Body of pancreas (tissue), 2 donors: Measurements from ENCODE around the gene TMEM101. TPM values are rescaled to one million over a fixed set of nuclear protein-coding genes. Genes with fewer than 3 reads are reported as not detected.

ENCODE experiments used
- small RNA-seq: library from RNA; depleted of rRNA; stranded (forward); fragments of <200 nt; gene quantifications from one replicate; pipeline ENCODE3, GENCODE V24; 2016
- total RNA-seq, 2 donors: library from RNA; depleted of rRNA; stranded (reverse); fragments of >200 nt; gene quantifications; one replicate each; pipeline ENCODE4 v1.1.0, GENCODE V29; 2016

Gene TMEM101
- total RNA-seq, 2 donors from 2014 or later = 22.6 to 26.7 TPM

Small RNA genes within 50 kb of the gene (small RNA-seq; reads per million reads assigned to genes)
- gene RF00012 = not detected

Other genes starting within 250 kb of the TMEM101 start
- 10 to 100 TPM; 32.2 to 54.1 TPM for gene DUSP3, start 236.0 kb downstream of the TMEM101 start, total RNA-seq
- gene CFAP97D1, start 234.5 kb downstream of the TMEM101 start, total RNA-seq = not detected
- 10 to 100 TPM; 20.2 to 22.4 TPM for gene MPP3, start 181.8 kb downstream of the TMEM101 start, total RNA-seq
- gene CD300LG, start 167.8 kb downstream of the TMEM101 start, total RNA-seq = 10 to 100 TPM in 1 of 2 donors, 1 to 10 TPM in 1; 1.8 to 15.5 TPM
- 1 to 10 TPM; 1.6 to 2.6 TPM for gene MPP2, start 107.4 kb downstream of the TMEM101 start, total RNA-seq
- gene PPY, start 72.5 kb downstream of the TMEM101 start, total RNA-seq = 10 to 100 TPM; 15.5 to 51.6 TPM
- not detected for gene PYY, start 61.0 kb downstream of the TMEM101 start, total RNA-seq
- gene NAGS, start 10.3 kb downstream of the TMEM101 start, total RNA-seq = 1 to 10 TPM in 1 of 2 donors, not detected in 1; 2.1 TPM
- gene LSM12, start 51.7 kb upstream of the TMEM101 start, total RNA-seq = 10 to 100 TPM; 14.8 to 19.4 TPM
- gene G6PC3, start 55.8 kb upstream of the TMEM101 start, total RNA-seq = 10 to 100 TPM; 11.9 to 12.9 TPM
- 10 to 100 TPM; 25.4 to 45.7 TPM for gene HDAC5, start 108.7 kb upstream of the TMEM101 start, total RNA-seq
- gene HROB, start 127.0 kb upstream of the TMEM101 start, total RNA-seq = under 1 TPM; 0.26 to 0.99 TPM
- 10 to 100 TPM in 1 of 2 donors, 1 to 10 TPM in 1; 3.9 to 10.5 TPM for gene ASB16, start 155.7 kb upstream of the TMEM101 start, total RNA-seq
- 10 to 100 TPM; 22.6 to 31.0 TPM for gene TMUB2, start 172.0 kb upstream of the TMEM101 start, total RNA-seq
- gene ATXN7L3, start 184.9 kb upstream of the TMEM101 start, total RNA-seq = 10 to 100 TPM; 21.0 to 37.6 TPM
- 10 to 100 TPM; 43.8 to 73.8 TPM for gene UBTF, start 204.7 kb upstream of the TMEM101 start, total RNA-seq